Esophagus squamous epithelium (tissue), 4 donors: Measurements from ENCODE around the gene SPATA22.

Experiments used
- POLR2A ChIP-seq, 4 donors: fragments of 450-650 bp; IDR thresholded peaks; one replicate each; pipeline ENCODE4 v1.6.1; 2017; ENCODE audit warnings: antibody characterized with exemption in 4 of 4, mild to moderate bottlenecking in 4 of 4, moderate library complexity in 3 of 4
- TF ChIP-seq, protein P1 (sequence below), 6 experiments: fragments of 450-650 bp in 4 of 6; fragments of 200-600 bp in 2 of 6; sonication (generic) in 2 of 6; IDR thresholded peaks; one replicate each; pipeline ENCODE4 v1.5.1; 2016 to 2019; ENCODE audit warnings: antibody characterized with exemption in 6 of 6, mild to moderate bottlenecking in 4 of 6, moderate library complexity in 4 of 6

DNA sequence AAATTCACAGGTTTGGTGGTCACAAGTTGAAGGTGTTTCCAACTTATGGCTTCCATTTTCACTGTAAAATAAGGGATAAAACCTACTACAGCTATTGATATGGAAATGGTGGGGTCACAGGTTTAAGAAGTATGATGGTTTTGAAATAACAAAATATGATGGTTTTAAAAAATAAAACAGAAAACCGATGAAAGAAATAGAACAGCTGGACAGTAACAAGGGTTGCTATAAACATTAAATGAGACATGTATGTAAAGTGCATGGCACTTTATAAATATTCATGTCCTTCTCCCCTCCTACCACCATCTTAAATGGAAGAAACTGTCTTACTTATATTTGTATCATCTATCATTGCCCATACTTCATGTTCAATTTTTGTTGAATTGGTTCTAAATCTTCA is 35.5 kb upstream of the SPATA22 start:
- TF ChIP-seq POLR2A (IDR thresholded peaks at IDR 0.05): no peak
- TF ChIP-seq, protein P1, sequence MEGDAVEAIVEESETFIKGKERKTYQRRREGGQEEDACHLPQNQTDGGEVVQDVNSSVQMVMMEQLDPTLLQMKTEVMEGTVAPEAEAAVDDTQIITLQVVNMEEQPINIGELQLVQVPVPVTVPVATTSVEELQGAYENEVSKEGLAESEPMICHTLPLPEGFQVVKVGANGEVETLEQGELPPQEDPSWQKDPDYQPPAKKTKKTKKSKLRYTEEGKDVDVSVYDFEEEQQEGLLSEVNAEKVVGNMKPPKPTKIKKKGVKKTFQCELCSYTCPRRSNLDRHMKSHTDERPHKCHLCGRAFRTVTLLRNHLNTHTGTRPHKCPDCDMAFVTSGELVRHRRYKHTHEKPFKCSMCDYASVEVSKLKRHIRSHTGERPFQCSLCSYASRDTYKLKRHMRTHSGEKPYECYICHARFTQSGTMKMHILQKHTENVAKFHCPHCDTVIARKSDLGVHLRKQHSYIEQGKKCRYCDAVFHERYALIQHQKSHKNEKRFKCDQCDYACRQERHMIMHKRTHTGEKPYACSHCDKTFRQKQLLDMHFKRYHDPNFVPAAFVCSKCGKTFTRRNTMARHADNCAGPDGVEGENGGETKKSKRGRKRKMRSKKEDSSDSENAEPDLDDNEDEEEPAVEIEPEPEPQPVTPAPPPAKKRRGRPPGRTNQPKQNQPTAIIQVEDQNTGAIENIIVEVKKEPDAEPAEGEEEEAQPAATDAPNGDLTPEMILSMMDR (IDR thresholded peaks at IDR 0.05): no peak
